ENCODE measurements around the gene BRI3.

The BRI3 gene, protein sequence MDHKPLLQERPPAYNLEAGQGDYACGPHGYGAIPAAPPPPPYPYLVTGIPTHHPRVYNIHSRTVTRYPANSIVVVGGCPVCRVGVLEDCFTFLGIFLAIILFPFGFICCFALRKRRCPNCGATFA

DNA sequence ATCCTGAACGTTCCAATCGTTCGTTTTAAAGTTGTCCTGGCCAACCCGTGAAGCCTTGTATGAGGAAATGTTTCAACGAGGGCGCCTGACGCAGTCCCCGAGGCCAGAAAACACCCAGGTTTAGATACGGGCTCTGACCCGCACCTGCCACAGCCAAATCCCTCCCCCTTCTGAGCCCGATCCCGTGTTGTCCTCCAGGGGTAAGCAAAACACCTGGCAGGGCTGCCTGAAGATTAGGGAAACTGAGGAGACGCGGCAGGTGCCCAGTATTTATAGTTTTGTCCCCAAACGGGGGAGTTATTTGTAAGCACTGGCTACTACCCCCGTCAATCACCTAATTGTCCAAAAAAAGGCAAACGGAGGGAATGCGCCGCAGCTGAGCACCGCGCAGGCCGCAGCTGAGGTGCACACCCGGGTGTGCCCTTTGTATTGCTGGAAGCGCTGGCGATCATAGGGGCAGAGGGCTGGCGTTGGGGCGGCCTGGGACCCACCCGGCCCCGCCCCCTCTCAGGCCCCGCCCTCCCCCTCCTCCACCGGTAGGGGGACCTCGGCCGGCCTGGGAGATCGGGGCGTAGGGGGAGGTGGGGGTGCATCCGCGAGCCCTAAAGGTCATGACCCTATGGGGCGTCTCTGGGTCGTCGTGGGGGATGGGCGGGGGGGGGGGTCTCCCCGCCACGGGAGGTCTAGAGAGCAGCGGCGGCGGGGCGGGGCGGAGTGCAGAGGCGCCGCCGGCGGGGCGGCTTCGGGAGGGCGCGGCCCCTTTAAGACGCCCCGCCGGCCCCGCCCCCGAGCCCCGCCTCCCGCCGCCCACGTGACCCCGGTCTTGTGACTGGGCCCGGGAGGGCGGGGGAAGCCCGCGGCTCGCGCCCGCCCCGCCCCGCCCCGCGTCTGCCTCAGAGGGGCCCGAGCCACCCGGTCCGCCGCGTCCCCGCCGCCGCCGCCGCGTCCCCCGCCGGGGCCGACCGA lies at the start of gene BRI3:
TSS of gene BRI3 (plus strand) at position 896 of the 966 bp plus-strand sequence. CDS start 110 bp downstream, outside the sequence.
- peak; percentile 75 for DNase-seq (ENCODE audit: low read depth)

DNA sequence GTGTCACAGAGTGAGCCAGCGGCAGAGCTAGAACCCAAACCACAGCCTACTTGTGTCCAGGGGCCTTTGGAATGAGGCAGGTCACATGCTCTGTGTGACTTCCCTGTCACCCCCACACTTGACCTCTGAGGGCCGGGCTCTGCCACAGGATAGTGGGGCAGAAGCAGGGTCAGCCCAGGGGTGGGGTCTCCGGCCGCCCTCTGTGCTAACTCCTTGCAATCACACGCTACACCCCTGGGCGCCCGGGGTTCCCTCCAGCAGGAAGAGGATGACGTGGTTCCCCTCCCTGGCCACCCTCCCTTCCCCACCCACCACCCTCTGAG lies 49.3 kb upstream of the BRI3 start:
- DNase-seq (ENCODE audit: low read depth) = no peak

DNA sequence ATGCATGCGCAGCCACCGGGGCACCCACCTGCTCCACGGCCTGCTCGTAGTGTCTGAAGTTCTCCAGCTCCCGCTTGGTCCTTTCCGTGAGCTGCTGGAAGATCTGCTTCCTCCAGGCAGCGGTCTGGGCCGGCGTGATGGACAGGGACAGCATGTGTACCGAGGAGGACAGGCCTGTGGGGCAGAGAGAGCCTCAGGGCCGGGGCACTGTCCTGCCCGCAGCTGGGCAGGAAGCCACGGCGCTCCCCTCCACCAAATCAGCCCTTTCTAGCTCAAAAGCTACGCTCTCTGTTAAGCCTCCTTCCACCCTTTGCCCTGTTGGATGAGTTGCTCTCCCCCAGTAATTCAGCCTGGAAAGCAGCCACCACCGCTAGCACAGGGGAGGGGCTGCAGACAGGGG lies 48.7 kb upstream of the BRI3 start:
- DNase-seq (ENCODE audit: low read depth) = no peak

DNA sequence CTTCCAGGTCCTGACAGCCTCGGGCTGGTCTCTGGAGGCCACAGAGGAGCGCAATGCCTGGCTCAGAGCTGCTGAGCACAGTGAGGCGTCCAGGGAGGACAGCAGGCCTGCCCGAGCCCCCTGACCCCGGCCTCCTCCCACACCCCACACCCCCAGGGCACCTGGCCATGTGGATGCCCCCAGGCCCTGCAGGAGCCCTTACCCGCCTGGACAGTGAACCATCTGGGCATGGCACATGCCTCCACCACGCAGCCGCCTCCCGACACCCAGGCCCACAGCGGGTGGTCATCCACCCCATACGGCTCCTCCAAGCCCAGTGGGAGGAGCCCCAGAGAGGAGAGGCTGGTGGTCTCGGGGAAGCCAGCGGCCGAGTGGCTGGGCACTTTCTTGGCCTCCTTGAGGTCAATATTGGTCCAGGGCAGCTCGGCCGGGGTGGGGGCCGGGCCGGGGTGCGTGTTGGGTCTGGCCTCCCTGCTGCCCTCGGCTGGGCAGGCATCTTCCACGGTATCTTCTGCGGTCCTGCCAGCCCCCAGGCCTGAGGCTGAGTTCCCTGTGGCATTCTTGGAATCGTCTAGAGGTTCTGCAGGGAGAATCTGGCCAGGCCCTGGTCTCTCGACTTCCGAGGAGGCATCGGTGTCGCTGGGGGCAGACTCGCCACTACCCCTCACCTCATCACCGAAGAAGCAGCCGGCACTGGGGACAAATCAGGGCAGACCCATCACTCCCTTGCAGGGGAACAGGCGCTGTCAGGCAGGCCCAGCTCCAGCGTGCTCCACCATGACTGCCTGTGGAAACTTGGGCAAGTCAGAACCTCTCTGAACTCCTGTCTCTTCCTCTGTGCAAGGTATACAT lies 48.0 kb upstream of the BRI3 start:
- no peak for DNase-seq (ENCODE audit: low read depth)

DNA sequence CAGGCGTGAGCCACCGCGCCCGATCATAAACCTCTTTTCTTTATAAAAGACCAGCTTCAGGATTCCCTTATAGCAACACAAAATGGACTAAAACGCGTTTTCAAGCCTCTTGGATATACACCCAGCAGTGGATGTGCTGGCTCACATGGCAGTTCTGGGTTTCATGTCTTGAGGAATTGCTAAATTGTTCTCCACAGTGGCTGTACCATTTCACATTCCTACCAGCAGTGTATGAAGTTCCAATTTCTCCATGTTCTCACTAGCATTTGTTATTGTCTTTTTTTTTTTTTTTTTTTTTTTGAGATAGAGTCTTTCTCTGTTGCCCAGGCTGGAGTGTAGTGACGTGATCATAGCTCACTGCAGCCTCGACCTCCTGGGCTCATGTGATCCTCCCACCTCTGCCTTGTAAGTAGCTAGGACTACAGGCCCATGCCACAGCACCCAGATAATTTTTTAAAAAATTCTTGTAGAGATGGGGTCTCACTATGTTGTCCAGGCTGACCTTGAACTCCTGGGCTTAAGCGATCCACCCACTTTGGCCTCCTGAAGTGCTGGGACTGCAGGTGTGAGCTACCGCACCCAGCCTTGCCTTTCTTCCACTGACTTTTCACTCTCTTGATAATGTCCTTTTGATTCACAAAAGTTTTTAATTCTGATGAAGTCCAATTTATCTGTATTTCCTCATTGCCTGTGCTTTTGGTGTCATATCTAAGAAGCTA lies 46.9 kb upstream of the BRI3 start:
- no peak for DNase-seq (ENCODE audit: low read depth)

DNA sequence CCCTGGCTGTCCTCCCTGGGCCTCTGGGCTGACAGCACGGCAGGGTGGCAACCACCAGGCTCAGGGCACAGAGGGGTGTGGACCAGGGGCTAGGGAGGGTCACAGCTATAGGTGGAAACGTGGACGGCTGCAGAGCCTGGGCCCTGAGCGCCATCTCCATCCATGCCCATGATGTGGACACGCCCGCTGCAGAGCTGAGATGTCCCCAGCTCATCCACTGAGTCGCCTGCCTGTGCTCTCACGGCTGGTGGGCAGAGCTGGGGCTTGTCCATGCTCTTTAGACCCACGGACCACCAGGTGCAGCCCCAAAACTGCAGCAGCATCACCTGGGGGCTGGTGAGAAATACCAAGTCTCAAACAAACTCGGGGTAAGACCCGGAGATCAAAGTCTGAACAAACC lies 45.6 kb upstream of the BRI3 start:
- DNase-seq (ENCODE audit: low read depth) = no peak

DNA sequence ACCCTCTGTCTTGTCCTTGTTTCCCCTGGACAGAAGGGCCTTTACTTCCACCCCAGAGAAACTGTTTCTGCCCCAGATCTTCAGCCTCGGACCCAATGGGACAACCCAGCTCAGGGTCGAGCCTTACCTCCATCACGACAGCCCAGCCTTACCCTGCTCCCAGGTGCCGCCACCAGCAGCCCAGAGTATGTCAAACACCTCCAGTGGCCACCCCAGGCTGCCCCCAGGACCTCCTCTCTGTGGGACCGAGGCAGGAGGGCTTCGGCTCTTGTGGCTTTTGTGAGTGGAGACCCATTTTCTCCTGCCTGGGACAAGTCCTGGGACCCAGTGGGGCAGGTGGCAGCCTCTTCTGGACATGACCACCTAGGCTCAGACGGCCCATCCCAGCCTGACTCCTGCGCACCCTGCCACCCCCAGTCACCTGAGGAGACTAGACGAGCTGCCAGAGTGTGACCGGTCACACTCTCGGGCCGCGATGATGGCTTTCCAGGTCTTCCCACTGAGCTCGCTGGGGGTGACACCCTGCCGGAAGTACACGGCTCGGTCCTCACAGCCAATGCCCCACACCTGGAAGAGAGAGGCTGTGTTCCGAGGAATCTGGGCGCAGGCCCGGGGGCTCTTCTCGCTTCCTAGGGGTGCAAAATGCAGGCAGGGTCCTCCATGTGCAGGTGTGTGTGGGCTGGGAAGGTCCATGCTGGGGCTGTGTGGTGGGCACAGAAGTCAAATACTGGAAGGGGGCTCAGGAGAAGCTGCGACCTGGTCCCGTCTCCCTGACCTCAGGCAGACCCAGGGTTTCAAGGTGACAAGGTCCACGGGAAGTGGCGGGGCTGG lies 44.9 kb upstream of the BRI3 start:
- DNase-seq (ENCODE audit: low read depth) = no peak

DNA sequence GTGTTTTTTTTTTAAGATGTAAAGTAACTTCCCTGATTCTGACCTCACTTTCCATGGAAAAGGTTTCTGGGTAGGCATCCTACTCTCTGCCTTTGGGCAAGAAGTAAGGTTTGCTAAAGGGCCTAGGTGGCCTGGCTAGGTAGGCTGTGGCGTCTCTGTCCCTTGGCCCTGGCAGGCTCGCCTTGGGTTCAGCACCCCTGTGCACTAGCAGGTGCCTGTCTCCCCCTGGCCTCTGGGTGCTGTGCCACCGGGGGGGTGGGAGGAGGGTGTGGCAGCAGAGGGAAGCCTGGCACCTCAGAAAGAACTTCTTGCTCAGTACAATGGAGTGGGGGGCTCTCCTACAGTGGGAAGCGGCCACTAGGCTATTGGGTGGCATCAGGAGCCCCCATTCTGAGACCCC lies 43.4 kb upstream of the BRI3 start:
- no peak for DNase-seq (ENCODE audit: low read depth)

DNA sequence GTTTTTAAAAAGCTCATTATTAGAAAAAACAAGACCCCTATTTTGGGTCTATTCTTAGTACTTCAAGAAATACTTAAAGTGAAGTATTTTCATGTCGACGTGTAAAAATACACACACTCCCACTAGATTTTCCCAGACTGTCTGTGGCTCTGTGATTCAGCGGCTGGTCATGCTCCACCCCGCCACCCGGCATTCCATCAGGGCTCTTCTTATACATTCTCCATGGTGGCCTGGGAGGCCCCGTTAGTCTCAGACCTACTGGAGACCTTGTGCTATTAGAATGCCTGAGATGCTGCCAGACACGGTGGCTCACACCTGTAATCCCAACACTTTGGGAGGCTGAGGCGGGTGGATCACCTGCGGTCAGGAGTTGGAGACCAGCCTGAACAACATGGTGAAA lies 42.5 kb upstream of the BRI3 start:
- DNase-seq (ENCODE audit: low read depth) = no peak

DNA sequence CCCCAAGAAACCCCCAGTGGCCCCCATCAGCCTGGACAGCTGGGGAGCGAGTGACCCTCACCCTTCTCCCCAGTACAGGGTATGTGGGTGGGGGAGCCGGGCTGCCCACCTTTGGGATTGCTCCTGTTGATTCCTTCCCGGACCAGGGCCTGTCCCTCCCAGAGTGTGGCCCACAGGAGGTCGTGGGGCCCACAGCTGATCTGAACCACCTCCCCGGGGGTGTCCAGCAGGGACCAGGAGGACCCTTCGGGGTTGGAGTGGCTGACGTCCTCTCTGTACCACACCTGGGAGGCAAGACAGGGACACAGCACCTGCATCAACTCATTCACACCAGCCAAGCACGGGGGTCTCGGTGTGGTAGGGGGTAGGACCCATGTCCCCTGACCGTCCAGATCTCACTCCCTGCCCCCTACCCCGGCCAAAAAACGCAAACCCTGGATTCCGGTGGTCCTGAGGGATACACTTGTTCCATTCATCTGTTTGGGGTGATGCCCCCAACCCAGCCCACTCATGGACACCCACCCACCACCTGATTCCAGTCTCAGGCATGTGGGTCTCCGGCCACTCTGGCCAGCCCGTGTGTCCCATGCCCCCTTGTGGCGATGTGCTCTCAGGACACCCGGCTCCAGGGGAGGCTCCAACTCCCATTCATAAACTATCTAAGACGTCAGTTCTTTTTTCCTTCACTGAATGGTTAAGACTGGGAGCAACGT lies 40.4 kb upstream of the BRI3 start:
- peak; percentile 10 for DNase-seq (ENCODE audit: low read depth)

DNA sequence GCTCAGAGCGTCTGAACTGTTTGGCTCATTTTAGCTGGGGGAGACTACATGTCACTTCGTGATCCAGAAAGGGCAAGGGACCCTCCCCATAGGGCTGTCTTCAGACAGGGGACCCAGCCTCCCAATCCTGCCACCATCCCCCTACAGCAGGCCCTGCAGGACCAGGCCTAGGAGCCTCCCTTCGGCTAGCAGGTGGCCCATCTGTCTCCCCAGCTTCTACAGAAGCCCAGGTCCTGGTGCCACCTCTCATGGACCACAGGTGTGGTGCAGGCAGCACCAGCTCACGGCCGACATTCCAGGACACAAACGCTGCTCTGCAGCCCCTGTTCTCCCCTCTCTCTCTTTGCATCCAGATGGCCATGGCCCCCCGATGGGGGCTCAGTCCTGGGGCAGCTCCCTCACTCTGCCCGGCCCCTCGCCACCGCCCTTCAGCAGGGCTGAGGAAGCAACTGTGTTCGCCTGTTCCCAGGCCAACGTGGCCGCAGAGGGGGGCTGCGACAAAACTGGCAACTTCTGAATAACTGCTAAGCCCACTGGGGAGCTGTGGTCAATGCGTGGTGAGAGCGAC lies 39.7 kb upstream of the BRI3 start:
- no peak for DNase-seq (ENCODE audit: low read depth)

DNA sequence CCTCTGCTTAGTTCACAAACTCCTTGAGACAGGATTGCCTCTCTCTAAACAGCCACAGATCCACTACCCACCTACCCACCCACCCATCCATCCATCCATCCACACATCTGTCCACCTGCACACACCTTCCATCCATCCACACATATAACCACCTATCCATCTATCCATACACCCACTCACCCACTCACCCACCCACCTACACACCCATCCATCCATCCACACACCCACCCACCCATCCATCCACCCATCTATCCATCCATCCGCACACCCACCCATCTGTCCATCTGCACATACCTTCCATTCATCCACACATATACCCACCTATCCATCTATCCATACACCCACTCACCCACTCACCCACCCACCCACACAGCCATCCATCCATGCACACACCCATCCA lies 39.1 kb upstream of the BRI3 start:
- DNase-seq (ENCODE audit: low read depth) = no peak

DNA sequence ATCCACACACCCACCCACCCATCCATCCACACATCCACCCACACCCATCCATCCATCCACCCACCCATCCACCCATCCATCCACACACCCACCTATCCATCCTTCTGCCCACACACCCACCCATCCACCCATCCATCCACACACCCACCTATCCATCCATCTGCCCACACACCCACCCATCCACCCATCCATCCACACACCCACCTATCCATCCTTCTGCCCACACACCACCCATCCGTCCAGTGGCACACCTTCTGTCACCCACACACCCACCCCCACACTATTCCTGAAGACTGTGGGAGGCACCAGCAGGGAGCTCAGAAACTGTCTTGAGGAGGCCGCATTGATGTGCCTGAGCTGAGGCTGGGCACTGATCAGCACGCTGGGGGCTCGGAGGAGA lies 38.6 kb upstream of the BRI3 start:
- no peak for DNase-seq (ENCODE audit: low read depth)

DNA sequence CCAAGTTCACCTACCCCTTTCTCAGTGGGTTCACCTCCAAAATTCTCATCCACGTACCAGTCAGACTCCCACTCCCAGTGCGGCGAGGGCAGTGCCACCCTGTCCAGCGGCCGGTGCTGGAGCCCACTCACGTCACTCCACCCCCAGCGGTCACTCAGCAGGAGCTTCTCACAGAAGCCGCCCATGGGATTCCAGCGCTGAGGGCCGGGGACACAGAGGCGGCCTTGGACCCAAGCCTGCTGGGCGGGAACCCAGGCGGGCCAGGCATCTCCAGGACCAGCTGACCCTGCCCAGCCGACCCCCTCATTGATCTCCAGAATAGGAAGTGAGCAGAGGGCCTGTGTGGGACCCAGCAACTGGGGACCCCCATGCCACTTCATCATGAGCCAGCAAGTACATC lies 36.6 kb upstream of the BRI3 start:
- no peak for DNase-seq (ENCODE audit: low read depth)

DNA sequence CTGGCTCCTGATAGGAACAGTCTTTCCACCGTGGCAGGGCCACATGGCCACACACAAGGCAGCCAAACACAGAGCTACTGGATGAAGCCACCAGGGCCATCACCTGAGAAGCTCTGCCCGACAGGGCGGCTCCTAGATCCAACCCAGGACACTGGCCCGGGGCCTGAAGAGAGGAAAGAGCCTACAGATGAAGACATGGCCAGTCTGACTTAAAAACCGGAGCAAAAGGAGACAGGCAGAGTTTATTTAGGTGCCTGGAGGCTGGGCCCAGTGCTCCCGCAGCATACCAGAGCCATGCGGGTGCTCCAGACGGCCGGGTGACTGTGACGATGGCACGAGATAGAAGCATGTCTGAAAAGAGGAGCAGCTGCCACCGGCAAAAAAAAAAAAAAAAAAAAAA lies 33.3 kb upstream of the BRI3 start:
- DNase-seq (ENCODE audit: low read depth) = no peak

DNA sequence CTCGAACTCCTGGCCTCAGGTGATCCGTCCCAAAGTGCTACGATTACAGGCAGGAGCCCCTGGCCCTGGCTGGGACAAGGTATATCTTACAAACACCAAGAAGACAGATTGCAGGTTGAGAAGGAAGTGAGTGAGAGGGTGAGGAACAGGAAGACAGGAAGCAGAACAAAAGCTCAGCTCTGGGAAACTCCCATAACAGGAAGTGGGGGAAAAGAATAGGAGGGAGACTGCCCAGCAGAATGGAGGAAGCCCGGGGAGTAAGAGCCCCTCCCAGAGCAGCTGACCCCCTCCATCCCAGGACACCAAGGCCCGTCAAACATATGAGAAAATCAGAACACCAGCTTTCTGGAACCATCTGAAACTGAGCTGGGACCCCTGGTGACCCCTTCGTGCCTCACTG lies 32.4 kb upstream of the BRI3 start:
- DNase-seq (ENCODE audit: low read depth) = no peak

DNA sequence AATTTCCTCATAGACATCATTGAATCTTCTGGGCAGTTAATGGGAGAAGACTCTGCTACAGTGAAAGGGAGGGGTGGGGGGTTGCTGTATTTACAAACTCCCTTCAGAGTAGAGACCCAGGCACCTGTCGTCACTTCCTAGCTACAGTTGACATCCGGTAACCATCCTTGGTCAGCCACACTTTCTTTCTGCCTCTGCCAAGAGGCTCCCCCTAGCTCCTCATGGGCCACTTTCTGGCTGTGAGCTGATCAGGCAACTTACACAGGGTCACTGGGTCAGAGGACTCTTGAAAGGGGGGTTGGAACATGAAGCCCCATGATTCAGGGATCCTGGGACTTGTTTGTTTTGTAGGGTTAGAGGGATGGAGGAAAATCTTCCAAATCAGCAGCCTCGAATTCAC lies 30.7 kb upstream of the BRI3 start:
- DNase-seq (ENCODE audit: low read depth) = no peak

DNA sequence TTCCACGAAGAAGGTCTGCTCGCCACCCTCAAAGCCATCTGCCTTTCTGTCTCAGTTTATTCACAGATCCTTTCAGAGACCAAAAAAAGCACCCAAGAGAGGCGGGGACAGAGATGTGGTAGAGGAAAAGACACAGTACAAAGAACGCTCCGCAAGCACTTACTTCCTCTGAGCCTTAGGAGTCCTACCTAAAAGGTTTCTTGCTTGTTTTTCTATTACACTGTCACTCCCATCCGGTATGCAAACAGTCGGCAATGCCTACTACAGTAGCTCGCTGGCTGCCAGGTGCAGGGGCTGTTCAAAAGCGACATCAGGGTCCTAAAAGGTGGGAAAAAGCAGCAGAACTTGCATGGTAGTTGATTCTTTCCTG lies 30.3 kb upstream of the BRI3 start:
- DNase-seq (ENCODE audit: low read depth) = no peak

DNA sequence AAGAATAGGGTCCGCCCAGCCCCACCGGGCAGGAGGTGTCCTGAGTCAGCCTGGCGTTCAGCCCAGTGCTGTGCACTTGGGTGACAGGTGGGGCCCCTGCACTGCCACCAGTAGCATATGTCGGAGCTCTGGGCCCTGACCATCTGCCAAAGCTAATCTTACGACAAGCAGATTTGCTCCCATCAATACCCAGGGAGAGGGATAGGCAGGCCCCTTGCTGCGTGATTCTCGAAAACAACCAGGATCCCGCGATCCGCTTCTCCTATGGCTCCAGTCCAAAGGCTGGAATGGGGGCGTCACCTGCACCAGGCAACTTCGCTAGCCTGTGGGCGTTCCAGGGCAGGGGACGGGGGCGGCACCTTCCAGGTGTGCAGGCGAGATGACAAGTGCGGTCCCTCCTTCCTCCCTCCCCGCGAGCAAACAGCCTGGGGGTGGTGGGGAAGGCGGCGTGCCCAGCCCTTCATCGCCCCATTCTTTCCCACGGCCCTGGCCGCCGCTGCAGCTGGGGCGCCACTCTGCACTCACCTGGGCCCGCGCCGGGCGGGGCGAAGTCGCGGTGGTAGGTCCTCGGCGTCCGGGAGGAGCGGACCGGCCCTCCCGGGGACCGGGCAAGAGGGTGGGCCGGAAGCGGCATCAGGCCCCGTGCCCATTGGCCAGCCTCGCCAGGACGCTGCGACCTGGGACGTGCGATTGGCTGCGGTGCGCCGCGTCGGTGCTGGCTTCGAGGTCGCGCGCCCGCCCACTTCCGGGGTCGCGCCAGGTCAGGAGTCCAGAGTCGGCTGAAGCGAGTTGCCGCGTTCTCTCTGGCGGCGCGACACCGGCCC lies 29.7 kb upstream of the BRI3 start, which contains the start of gene TECPR1:
TSS of gene TECPR1 (minus strand) at position 632 of the 824 bp plus-strand sequence. CDS start 6,086 bp downstream, outside the sequence.
- DNase-seq (ENCODE audit: low read depth) = peak; percentile 78
